AG08396 (cell line): Measurements from ENCODE around the gene CELSR1.
A peak's percentile ranks its signal among the peaks of the same experiment; 100 is the strongest.

Source experiments
- DNase-seq: peaks from one replicate; pipeline ENCODE4 v3.0.0; 2012; ENCODE audit warnings: low spot score, mixed read lengths

CELSR1 gene

GRCh38 chr22:46537225-46537945 is at the start of gene CELSR1:
Gene CELSR1 (minus strand): TSS chr22:46537620. CDS start chr22:46537170, 450 bp downstream.
- no peak for DNase-seq

- no peak for DNase-seq
Measured at GRCh38 chr22:46587061-46587460, 49.6 kb upstream of the CELSR1 start.

GRCh38 chr22:46586531-46587011 is 49.2 kb upstream of the CELSR1 start:
- DNase-seq: no peak

- DNase-seq: no peak
Measured at GRCh38 chr22:46586123-46586519, 48.7 kb upstream of the CELSR1 start.

GRCh38 chr22:46585340-46586122 is 48.1 kb upstream of the CELSR1 start:
- no peak for DNase-seq

GRCh38 chr22:46584081-46584921 is 46.9 kb upstream of the CELSR1 start:
- DNase-seq: peak; percentile 52

GRCh38 chr22:46583571-46583970 is 46.2 kb upstream of the CELSR1 start:
- no peak for DNase-seq

GRCh38 chr22:46582281-46582933 is 45.0 kb upstream of the CELSR1 start:
- DNase-seq: no peak

GRCh38 chr22:46581538-46582244 is 44.3 kb upstream of the CELSR1 start:
- no peak for DNase-seq

- DNase-seq: no peak
Measured at GRCh38 chr22:46580940-46581537, 43.6 kb upstream of the CELSR1 start.

GRCh38 chr22:46579751-46580449 is 42.5 kb upstream of the CELSR1 start:
- DNase-seq: no peak

GRCh38 chr22:46578824-46579561 is 41.6 kb upstream of the CELSR1 start:
- DNase-seq: peak; percentile 65

GRCh38 chr22:46578251-46578823 is 40.9 kb upstream of the CELSR1 start:
- no peak for DNase-seq

GRCh38 chr22:46577368-46578249 is 40.2 kb upstream of the CELSR1 start:
- peak; percentile 54 for DNase-seq

GRCh38 chr22:46576556-46577367 is 39.3 kb upstream of the CELSR1 start:
- DNase-seq: peak; percentile 94

- DNase-seq: no peak
Measured at GRCh38 chr22:46575911-46576555, 38.6 kb upstream of the CELSR1 start.
